Jurkat, Clone E6-1 (cell line): ENCODE results near the gene KIF17. TPM values are rescaled to one million over a fixed set of nuclear protein-coding genes. Genes with fewer than 3 reads are reported as not detected.
A peak's percentile ranks its signal among the peaks of the same experiment; 100 is the strongest.

ENCODE experiments used
- DNase-seq: peaks from one replicate; pipeline ENCODE4 v3.0.0-alpha.2; 2011; ENCODE audit warnings: low read depth, low spot score
- H3K4me3 ChIP-seq: 2 replicates; pipeline ENCODE4 v1.5.1; 2011; ENCODE audit warnings: mild to moderate bottlenecking, low read length, control low read depth, moderate library complexity
- polyA plus RNA-seq: library from polyadenylated mRNA; unstranded; fragments of >200 nt; gene quantifications from one replicate; pipeline ENCODE4 v1.2.1, GENCODE V29; 2012; ENCODE audit warnings: missing spikeins; ENCODE audit not compliant: insufficient read length, insufficient read depth

KIF17 gene
- not detected for polyA plus RNA-seq

DNA sequence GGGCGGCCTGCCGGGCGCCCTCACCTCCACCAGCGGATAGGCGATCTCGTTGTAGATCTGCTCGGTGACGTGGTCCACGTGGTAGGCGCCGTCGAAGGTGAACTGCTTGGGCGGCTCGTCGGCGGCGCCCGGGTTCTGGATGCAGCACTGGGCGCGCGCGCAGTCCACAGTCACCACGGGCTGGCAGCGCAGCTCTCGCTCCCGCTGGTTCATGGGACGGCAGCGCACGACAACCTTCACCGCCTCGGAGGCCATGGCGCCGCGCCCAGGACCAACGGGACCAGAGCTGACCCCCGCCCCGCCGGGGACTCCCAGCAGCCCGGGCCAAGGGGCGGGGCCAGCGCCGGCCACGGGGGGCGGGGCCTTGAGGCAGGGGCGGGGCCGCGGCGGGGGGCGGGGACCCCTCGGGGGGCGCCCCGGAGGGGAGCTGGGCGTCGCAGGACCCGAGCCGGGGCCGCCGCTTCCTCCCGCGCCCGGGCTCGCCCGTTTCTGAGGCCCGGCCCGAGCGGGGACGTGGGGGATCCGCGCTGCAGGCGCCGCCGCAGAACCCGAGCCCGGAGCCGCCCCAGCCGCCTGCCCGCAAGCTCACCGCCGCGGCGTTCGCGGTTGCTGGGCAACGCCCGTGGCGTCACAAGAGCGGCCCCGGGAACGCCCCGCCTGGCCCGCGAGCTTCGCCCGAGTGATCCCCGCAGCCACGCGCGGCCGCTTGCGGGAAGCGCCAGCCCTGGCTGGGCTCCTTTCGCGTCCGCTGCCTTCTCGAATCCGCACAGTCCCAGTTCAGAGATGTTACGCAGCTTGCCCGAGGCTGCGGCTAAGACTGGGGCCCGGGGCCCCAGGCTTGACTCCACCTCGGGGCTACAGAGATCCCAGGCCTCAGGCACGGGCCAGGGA lies at the start of gene KIF17:
KIF17 (minus strand) TSS at position 556 of the 891 bp plus-strand sequence; CDS start at position 255, 301 bp downstream.
- DNase-seq, result no peak

DNA sequence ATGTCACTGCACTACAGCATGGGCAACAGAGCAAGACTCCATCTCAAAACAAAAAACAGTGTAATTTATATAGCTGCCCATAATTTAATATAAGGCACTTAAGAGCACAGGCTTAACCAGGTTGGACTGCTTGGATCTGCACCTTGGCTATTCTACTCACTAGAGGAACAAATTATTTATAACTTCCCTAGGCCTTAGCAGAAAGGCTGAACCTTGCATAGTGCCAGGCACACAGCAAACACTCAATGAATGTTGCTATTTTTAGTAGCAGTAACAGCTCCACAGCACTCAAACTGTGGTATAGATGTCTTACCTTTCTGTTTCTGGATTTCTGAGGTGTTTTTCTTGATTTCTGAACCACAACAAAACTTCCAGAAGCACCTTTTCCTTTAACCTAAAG lies 49.5 kb upstream of the KIF17 start:
- no peak for DNase-seq
- H3K4me3 ChIP-seq, result no peak overlapping the region

More for the DNA sequence above, at the start of gene KIF17:
- H3K4me3 ChIP-seq, result no peak within 1 kb of the TSS

DNA sequence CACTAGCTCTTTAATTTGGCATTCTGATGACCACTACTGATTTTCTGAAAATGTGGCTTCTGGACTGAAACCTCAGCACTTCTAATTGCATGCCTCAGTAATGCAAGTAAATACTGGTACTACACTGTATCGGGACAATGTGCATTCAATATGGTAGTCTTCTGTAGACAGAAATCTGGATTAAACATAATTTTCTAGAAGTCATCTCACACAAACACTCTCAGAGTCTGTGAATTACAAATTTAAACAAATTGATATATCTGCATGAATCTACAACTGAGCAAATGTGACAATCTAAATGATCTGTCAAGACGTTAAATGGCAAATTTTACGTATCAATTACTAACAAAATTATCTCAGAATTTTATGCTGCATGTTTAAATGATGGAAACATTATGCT lies 45.6 kb upstream of the KIF17 start:
- no peak overlapping the region for H3K4me3 ChIP-seq
- DNase-seq, result no peak

- H3K4me3 ChIP-seq, result no peak overlapping the region
- DNase-seq, result no peak
Measured at GRCh38 chr1:20760322-20760721, 42.5 kb upstream of the KIF17 start.

- DNase-seq, result no peak
- H3K4me3 ChIP-seq, result no peak overlapping the region
Measured at GRCh38 chr1:20753589-20753988, 35.8 kb upstream of the KIF17 start.

- no peak for DNase-seq
Measured at GRCh38 chr1:20751462-20751990, 33.7 kb upstream of the KIF17 start.

DNA sequence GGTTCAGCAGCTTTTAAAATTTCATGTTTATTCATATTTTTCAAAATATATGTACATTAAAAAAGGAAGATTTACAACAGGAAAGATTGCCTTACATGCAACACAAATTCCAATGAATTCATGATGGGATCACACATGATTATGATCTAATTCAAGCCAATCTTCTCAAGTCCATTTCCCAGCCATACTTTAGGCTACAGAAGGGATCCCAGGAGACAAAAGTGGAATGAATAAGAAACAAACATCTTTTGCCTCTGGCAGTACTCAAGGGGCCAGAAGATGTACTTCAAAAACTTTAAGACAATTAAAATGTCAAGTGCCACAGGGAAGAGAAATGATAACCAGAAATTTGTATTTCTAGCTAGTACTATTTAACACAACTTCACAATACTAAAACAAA lies 24.9 kb upstream of the KIF17 start:
- H3K4me3 ChIP-seq, result no peak overlapping the region
- DNase-seq, result no peak

More at GRCh38 chr1:20751462-20751990, 33.7 kb upstream of the KIF17 start:
- H3K4me3 ChIP-seq, result no peak overlapping the region

DNA sequence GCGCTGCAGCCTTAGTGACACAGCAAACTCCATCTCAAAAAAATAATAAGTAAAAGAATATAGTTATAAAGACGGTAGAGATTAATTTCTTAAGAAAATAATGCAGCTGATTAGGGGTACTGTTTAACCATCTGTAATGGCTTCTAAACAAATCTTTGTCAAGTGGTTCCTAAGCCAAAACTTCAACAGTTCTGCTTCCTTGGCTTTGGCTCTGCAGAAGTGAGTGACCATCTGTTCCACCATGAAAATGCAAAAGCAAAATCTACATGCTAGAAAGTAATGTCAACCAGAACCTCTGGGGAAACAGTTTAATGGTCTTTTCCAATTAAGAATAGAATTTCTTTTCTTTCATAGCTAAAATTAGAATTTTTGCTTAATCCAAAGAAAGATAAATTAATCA lies 23.0 kb upstream of the KIF17 start:
- no peak for DNase-seq
- H3K4me3 ChIP-seq, result no peak overlapping the region

DNA sequence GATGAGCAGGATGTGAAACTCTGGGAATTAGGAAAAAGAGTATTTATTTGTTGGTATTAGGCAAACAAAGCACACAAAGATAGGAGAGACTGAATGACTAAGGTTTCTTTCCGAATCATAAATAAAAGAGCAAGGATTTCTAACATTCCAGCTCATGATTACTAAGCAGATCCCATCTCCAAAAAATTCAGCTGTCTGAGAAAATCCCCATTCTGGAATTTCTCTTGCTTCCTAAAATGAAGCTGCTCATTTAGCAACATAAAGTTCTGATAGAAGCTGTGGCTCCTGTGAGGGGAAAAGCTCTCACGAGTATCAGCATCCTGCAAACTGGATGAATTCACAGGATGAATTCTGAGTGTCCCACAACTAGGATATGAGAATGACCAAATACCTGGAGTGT lies 21.4 kb upstream of the KIF17 start:
- DNase-seq, result no peak
- no peak overlapping the region for H3K4me3 ChIP-seq

GRCh38 chr1:20735581-20736111 lies 17.8 kb upstream of the KIF17 start:
- DNase-seq, result peak; percentile 89
- no peak overlapping the region for H3K4me3 ChIP-seq

DNA sequence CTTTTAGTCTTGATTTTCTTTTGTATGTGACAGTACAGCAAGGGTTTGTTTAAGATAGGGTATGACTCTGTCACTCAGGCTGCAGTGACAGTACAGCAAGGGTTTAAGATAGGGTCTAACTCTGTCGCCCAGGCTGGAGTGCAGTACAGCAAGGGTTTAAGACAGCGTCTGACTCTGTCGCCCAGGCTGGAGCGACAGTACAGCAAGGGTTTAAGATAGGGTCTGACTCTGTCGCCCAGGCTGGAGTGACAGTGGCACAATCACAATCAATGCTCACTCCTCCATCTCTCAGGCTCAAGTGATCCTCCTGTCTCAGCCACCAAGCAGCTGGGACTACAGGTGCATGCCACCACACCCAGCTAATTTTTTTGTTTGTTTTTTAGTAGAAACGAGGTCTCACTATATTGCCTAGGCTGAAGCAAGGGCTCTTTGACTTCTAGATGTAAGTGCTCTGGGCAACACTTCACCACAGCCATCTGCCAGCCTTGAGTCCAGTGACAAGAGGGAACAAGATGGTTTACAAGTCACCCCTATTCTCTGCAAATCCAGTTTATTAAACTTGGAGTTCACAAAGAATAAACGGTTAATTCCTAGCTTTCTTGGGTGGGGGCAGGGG lies 15.7 kb upstream of the KIF17 start:
- no peak for DNase-seq
- H3K4me3 ChIP-seq, result no peak overlapping the region

DNA sequence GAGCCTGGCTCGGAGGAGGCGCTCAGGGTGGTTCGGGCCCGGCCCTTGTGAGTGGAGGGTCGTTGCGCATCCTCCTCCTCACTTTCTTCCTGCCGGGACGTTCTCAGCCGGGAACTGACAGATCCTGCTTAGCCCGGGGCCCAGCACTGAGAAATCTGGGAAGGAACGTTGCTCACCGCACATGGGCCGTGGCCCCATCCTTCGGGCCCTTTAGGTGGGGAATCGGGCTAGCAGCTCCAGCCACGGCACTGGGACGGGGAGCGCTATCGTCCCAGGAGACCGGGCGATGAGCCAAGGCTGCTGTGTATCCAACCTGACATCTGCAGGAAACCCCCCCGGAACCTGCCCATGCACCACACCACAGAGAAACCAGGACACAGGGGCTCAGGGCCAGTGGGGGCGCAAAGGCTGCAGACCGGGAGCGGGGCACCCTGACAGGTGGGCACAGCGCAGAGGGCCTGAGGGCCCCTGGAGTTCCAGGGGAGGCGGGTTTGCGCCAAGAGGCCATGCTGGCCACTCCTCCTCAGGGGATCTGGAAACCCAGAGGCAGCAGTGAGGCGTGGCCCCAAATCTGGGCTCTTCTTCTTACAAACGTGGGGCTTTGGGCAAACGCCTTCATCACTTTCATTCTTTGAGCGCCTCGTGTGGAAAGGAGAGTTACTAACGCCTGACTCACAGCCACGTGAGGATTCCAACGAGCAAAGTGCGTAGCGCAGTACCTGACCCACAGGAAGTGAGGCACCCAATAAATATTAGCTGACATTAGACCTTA lies 15.0 kb upstream of the KIF17 start, which contains the start of gene SH2D5:
SH2D5 (minus strand) TSS at position 116 of the 772 bp plus-strand sequence. CDS start 4,659 bp downstream, outside the sequence.
- DNase-seq, result no peak
- peak within 1 kb of the TSS; percentile 50 for H3K4me3 ChIP-seq

- H3K4me3 ChIP-seq, result peak overlapping the region; percentile 50
- no peak for DNase-seq
Measured at GRCh38 chr1:20732071-20732587, 14.3 kb upstream of the KIF17 start.

DNA sequence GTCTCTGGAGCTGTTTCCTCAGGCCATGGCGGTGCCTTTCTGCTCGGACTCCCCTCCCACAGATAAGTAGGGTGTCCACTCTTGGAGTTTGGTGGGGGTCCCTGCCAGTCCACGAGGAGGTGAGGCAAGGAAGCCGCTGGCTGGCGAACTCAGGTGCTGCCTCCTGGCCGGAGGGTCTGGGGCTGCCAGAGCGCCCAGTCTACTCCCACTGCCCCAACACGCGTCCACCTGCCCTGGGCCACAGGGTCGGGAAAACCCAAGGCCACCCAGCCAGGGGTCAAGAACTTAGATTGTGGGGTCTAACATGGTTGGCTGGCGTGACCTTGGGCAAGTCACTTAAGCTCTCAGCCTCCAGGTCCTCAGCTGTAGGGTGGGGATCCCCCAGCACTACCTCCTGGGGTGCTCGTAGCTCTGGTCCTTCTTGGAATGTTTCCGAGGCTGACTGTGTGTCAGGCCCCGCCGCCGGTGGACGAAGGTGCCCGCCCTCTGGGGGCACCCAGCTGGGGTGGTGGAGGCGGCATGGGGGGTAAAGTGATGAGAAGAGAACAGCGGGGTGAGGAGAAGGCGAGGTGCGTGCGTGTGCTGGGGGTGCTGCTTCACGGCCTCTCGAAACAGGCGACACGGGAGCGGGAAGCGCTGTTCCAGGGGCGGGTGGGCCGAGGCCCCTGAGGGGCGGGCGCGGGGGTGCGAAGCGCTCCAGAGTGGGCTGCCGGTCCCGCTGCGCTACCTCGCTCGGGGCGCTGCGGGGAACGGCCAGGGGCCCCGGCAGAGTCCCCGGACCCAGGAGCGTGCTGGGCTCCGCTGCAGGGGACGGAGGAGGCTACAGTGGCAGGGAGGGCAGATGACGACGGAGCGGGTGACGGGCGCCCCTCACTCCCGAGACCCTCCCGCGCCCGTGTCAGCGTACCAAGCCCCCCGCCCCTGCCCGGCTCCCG lies 13.5 kb upstream of the KIF17 start:
- H3K4me3 ChIP-seq, result peak overlapping the region; percentile 42
- no peak for DNase-seq

DNA sequence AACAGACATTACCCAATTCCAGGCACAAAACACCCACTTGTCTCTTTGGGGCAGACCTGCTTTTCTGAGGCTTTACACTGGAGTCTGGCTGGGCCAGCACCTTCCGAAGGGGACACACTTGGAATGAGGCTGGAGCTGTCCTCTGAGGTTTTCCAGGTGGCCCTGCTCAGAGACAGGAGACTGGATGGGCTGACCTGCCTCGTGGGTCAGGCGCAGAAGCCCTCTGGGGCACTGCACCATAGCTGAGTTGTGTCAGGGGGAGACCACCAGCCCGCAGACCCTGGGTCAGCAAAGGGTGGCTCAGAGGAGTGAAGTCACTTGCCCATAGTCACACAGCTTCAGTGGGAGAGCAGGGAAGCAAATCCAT lies 12.9 kb upstream of the KIF17 start:
- no peak overlapping the region for H3K4me3 ChIP-seq

GRCh38 chr1:20729990-20730689 lies 12.3 kb upstream of the KIF17 start:
- no peak overlapping the region for H3K4me3 ChIP-seq
- DNase-seq, result no peak

More for the DNA sequence above, 12.9 kb upstream of the KIF17 start:
- DNase-seq, result no peak
